ENCODE data around the gene LDLRAD3. TPM values are rescaled to one million over a fixed set of nuclear protein-coding genes. Genes with fewer than 3 reads are reported as not detected.

The LDLRAD3 gene
- total RNA-seq, 1 experiment from 2014 or later: 55.7 TPM

DNA sequence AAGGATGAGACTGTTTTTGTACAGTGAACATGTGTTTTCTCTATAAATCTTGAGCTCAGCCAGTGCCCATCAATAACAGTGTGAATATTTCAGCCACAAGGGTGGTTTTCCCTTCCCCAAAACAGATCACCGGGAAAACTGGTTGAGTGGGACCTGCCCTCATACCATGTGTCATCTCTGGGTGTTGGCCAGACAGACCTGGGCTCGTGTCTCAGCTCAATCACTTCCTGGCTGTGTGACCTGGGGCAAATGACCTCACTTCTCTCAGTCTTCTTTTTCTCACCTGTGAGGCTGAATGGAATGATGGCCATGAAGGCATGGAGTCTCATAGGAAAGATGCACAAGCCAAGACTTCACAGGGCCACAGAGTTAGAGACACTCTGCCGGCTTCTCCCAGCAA, 270.6 kb downstream of the LDLRAD3 start:
- peak overlapping the region; percentile 88 for H3K27ac Mint-ChIP-seq (ENCODE audit: low read depth, unreplicated experiment)
- POLR2A ChIA-PET: interaction anchor here (0.6 kb wide), 1 partner anchor 13 kb away, joined by 3 read pairs; no protein-coding TSS in a partner anchor
- H3K9me3 Mint-ChIP-seq (ENCODE audit: unreplicated experiment): peaks cover 7% of the 10 kb centered on the region
- peak; percentile 32 for DNase-seq (ENCODE audit: unreplicated experiment)
- no TSS peak for BruUV-seq (replicated peaks)
- intact Hi-C loops (cut with micrococcal nuclease): no loop called here
- CTCF ChIA-PET: no interaction called here
- H3K4me3 Mint-ChIP-seq (ENCODE audit: unreplicated experiment): no peak overlapping the region
- H3K4me1 Mint-ChIP-seq (ENCODE audit: insufficient read depth, unreplicated experiment): peaks cover 31% of the 10 kb centered on the region
- H3K36me3 Mint-ChIP-seq (ENCODE audit: insufficient read depth, unreplicated experiment): peaks cover 36% of the 10 kb centered on the region
- H3K27me3 Mint-ChIP-seq (ENCODE audit: insufficient read depth, unreplicated experiment): no peaks in the 10 kb centered on the region
- TF ChIP-seq, protein P1, sequence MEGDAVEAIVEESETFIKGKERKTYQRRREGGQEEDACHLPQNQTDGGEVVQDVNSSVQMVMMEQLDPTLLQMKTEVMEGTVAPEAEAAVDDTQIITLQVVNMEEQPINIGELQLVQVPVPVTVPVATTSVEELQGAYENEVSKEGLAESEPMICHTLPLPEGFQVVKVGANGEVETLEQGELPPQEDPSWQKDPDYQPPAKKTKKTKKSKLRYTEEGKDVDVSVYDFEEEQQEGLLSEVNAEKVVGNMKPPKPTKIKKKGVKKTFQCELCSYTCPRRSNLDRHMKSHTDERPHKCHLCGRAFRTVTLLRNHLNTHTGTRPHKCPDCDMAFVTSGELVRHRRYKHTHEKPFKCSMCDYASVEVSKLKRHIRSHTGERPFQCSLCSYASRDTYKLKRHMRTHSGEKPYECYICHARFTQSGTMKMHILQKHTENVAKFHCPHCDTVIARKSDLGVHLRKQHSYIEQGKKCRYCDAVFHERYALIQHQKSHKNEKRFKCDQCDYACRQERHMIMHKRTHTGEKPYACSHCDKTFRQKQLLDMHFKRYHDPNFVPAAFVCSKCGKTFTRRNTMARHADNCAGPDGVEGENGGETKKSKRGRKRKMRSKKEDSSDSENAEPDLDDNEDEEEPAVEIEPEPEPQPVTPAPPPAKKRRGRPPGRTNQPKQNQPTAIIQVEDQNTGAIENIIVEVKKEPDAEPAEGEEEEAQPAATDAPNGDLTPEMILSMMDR (IDR thresholded peaks at IDR 0.05; ENCODE audit: unreplicated experiment): no peak

DNA sequence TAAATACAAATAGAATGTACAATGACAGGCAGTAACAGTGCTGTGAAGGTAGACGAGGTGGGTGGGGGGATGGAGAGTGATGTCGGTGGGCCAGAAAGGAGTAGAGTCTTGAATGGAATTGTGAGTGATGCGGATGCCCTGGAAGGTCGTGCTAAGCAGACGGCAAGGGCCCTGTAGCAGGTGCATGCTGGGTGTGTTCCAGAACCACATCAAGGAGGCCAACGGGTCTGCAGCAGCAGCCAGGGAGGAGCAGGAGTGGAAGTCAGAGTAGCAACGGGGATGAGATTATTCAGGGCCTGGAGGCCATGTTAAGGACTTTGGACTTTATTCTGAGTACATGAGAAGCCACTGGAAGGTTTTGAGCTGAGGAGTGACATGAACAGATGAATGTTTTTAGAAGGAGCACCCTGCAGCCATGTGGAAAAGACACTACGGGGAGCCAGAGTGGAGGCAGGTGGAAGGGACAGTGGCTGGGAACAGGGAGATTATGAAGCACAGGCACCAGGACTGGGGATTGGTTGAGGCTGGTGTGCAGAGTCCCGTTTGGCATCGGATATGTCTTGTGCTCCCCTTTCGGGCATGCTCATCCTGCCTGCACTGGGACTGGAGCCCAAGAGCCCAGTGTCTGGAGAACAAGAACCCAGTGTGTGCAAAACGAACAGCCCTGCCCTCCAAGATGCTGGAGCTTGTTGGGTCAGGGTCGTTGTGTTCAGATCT, 271.3 kb downstream of the LDLRAD3 start:
- BruUV-seq (replicated peaks): no TSS peak
- Mint-ChIP-seq H3K36me3 (ENCODE audit: insufficient read depth, unreplicated experiment) (peaks cover 36% of the 10 kb centered on the region), H3K4me3 (ENCODE audit: unreplicated experiment) (no peak overlapping the region), H3K9me3 (ENCODE audit: unreplicated experiment) (peaks cover 7% of the 10 kb centered on the region), H3K4me1 (ENCODE audit: insufficient read depth, unreplicated experiment) (peaks cover 28% of the 10 kb centered on the region), H3K27me3 (ENCODE audit: insufficient read depth, unreplicated experiment) (no peaks in the 10 kb centered on the region), H3K27ac (ENCODE audit: low read depth, unreplicated experiment) (peak overlapping the region; percentile 88)
- ChIA-PET CTCF (no interaction called here), POLR2A (no interaction called here)
- TF ChIP-seq, protein P1 (IDR thresholded peaks at IDR 0.05; ENCODE audit: unreplicated experiment): no peak
- DNase-seq (ENCODE audit: unreplicated experiment): no peak
- intact Hi-C loops (cut with micrococcal nuclease): no loop called here

DNA sequence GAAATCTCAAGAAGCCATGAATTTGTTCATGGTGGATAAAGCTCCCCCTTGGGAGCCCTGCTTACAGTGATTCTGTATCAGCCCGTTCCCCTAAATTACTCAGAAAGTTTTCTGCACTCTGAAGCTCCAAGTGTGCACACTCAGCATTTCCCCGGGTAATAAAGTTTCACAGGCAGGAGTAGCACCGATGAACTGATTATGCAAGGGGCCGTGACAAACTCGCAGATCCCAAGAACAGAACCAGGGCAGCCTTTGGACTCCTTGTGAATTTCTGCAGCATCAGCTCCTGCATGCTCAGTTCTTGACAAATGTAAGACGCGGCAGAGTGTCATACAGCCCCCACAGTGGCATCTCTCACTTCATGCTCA, 271.8 kb downstream of the LDLRAD3 start:
- TF ChIP-seq, protein P1 (IDR thresholded peaks at IDR 0.05; ENCODE audit: unreplicated experiment): no peak
- H3K4me1 Mint-ChIP-seq (ENCODE audit: insufficient read depth, unreplicated experiment): peaks cover 23% of the 10 kb centered on the region
- peaks cover 36% of the 10 kb centered on the region for H3K36me3 Mint-ChIP-seq (ENCODE audit: insufficient read depth, unreplicated experiment)
- no peak overlapping the region for H3K4me3 Mint-ChIP-seq (ENCODE audit: unreplicated experiment)
- CTCF ChIA-PET: no interaction called here
- BruUV-seq (replicated peaks): no TSS peak
- POLR2A ChIA-PET: interaction anchor here (0.6 kb wide), 1 partner anchor 653 kb away, joined by 3 read pairs; no protein-coding TSS in a partner anchor
- intact Hi-C loops (cut with micrococcal nuclease): no loop called here
- peaks cover 7% of the 10 kb centered on the region for H3K9me3 Mint-ChIP-seq (ENCODE audit: unreplicated experiment)
- no peaks in the 10 kb centered on the region for H3K27me3 Mint-ChIP-seq (ENCODE audit: insufficient read depth, unreplicated experiment)
- H3K27ac Mint-ChIP-seq (ENCODE audit: low read depth, unreplicated experiment): no peak overlapping the region
- DNase-seq (ENCODE audit: unreplicated experiment): no peak

DNA sequence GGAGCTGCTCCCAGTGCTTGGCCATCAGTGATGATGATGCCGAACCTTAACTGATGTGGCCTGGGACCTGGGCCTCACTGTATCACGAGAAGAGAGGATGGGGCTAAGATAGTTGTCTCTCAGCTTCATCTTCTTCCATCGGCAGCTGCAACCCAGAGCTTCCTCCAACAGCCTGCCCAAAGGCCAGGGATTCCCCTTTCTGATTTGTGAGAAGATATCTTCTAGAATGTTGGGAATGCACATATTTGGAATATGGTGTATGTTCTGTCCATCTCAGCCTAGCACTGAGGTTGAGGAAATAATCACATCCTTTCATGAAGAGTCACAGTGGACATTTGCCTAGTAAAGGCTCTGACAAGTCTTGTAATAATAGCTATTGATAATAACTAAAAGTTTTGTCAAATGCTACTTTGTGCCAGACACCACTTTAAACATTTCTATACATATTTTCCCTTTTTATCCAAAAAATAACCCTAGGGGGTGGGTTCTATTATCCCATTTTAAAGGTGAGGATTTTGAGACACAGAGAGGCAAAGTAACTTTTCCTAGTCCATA, 272.3 kb downstream of the LDLRAD3 start:
- TF ChIP-seq, protein P1 (IDR thresholded peaks at IDR 0.05; ENCODE audit: unreplicated experiment): no peak
- DNase-seq (ENCODE audit: unreplicated experiment): no peak
- peaks cover 7% of the 10 kb centered on the region for H3K9me3 Mint-ChIP-seq (ENCODE audit: unreplicated experiment)
- H3K27me3 Mint-ChIP-seq (ENCODE audit: insufficient read depth, unreplicated experiment): no peaks in the 10 kb centered on the region
- H3K36me3 Mint-ChIP-seq (ENCODE audit: insufficient read depth, unreplicated experiment): peaks cover 36% of the 10 kb centered on the region
- POLR2A ChIA-PET: interaction anchor here (0.6 kb wide), 1 partner anchor 653 kb away, joined by 3 read pairs; no protein-coding TSS in a partner anchor
- intact Hi-C loops (cut with micrococcal nuclease): no loop called here
- H3K4me1 Mint-ChIP-seq (ENCODE audit: insufficient read depth, unreplicated experiment): peaks cover 18% of the 10 kb centered on the region
- no TSS peak for BruUV-seq (replicated peaks)
- CTCF ChIA-PET: no interaction called here
- no peak overlapping the region for H3K27ac Mint-ChIP-seq (ENCODE audit: low read depth, unreplicated experiment)
- no peak overlapping the region for H3K4me3 Mint-ChIP-seq (ENCODE audit: unreplicated experiment)
